HepG2 (cell line): Measurements from ENCODE around the gene ASGR1. TPM values are rescaled to one million over a fixed set of nuclear protein-coding genes. Genes with fewer than 3 reads are reported as not detected.

ENCODE experiments used
- ARNT2 ChIP-seq: sonication (generic); formaldehyde crosslinking; IDR thresholded peaks from 2 replicates; pipeline ENCODE4 v1.8.0; 2022; ENCODE audit warnings: mild to moderate bottlenecking, low read depth, missing genetic modification reagents, moderate library complexity
- CSRNP1 ChIP-seq: sonication (generic); formaldehyde crosslinking; IDR thresholded peaks from 2 replicates; pipeline ENCODE4 v1.8.1; 2023; ENCODE audit warnings: mild to moderate bottlenecking, missing genetic modification reagents
- GLI4 ChIP-seq: sonication (generic); formaldehyde crosslinking; IDR thresholded peaks from 2 replicates; pipeline ENCODE4 v1.5.1; 2020; ENCODE audit warnings: missing genetic modification reagents, mild to moderate bottlenecking, moderate library complexity, borderline replicate concordance
- GMEB1 ChIP-seq: sonication (generic); formaldehyde crosslinking; IDR thresholded peaks from 2 replicates; pipeline ENCODE4 v1.5.1; 2020; ENCODE audit warnings: missing genetic modification reagents, mild to moderate bottlenecking, borderline replicate concordance
- GPBP1L1 ChIP-seq: sonication (generic); formaldehyde crosslinking; IDR thresholded peaks from 2 replicates; pipeline ENCODE4 v1.5.0; 2020; ENCODE audit warnings: mild to moderate bottlenecking, missing genetic modification reagents
- HOXA9 ChIP-seq: sonication (generic); formaldehyde crosslinking; IDR thresholded peaks from 2 replicates; pipeline ENCODE4 v1.8.1; 2022; ENCODE audit warnings: missing genetic modification reagents, mild to moderate bottlenecking, moderate library complexity, borderline replicate concordance
- KDM5A ChIP-seq: fragments of 200-600 bp; sonication (generic); IDR thresholded peaks from 2 replicates; pipeline ENCODE4 v1.7.0; 2018; ENCODE audit warnings: antibody characterized with exemption, mild to moderate bottlenecking, low read length, borderline replicate concordance
- KMT2B ChIP-seq: IDR thresholded peaks from 2 replicates; pipeline ENCODE4 v1.6.1; 2016; ENCODE audit warnings: missing genetic modification reagents, missing compliant biosample characterization
- NR2F2 ChIP-seq: IDR thresholded peaks from 2 replicates; pipeline ENCODE4 v1.6.1; 2012; ENCODE audit warnings: low read depth, inconsistent platforms, borderline replicate concordance
- POLR2G ChIP-seq: fragments of 200-400 bp; formaldehyde crosslinking; IDR thresholded peaks from 2 replicates; pipeline ENCODE4 v1.6.1; 2018; ENCODE audit warnings: mild to moderate bottlenecking, low read depth, low read length, moderate library complexity
- ZFP41 ChIP-seq: sonication (generic); formaldehyde crosslinking; IDR thresholded peaks from 2 replicates; pipeline ENCODE4 v1.4.0; 2020; ENCODE audit warnings: mild to moderate bottlenecking, missing genetic modification reagents, borderline replicate concordance
- ZNF792 ChIP-seq: IDR thresholded peaks from 2 replicates; pipeline ENCODE4 v1.6.1; 2016
- polyA plus RNA-seq, 8 experiments: library from polyadenylated mRNA; depleted of rRNA in 3 of 8; stranded (reverse) in 7 of 8; unstranded in 1 of 8; fragments of >200 nt; fragmentation: Illumina TruSeq in 4 of 8; extraction: Trizol in 4 of 8; gene quantifications; 2 replicates each; pipeline versions ENCODE4 v1.2.1 to v1.2.3, GENCODE V29; 2011 to 2016; ENCODE audit warnings: low read depth in 4 of 8, missing spikeins in 1 of 8, mixed read lengths in 1 of 8; ENCODE audit not compliant: insufficient read depth in 1 of 8
- total RNA-seq, 5 experiments: library from RNA; depleted of rRNA; stranded (reverse); fragments of >200 nt; fragmentation: Illumina TruSeq; extraction: Trizol; gene quantifications; 2 replicates each; pipeline ENCODE4 v1.2.3, GENCODE V29; 2016; ENCODE audit warnings: low read depth in 1 of 5
- TF ChIP-seq, protein P1 (sequence below): sonication (generic); formaldehyde crosslinking; IDR thresholded peaks from 2 replicates; pipeline ENCODE4 v1.9.0; 2021; ENCODE audit warnings: mild to moderate bottlenecking, missing genetic modification reagents
- TF ChIP-seq, protein P2 (sequence below): IDR thresholded peaks from 2 replicates; pipeline ENCODE4 v1.6.1; 2016; ENCODE audit warnings: missing compliant biosample characterization, missing genetic modification reagents, borderline replicate concordance
- TF ChIP-seq, protein P3 (sequence below): sonication (generic); formaldehyde crosslinking; IDR thresholded peaks from 2 replicates; pipeline ENCODE4 v1.9.0; 2021; ENCODE audit warnings: missing genetic modification reagents, mild to moderate bottlenecking, borderline replicate concordance

ASGR1 gene
- total and polyA plus RNA-seq, 2 of the 13 experiments (the other 11 are each of a cell fraction or from before 2014, with no cell fraction given), result 353 to 796 TPM

DNA sequence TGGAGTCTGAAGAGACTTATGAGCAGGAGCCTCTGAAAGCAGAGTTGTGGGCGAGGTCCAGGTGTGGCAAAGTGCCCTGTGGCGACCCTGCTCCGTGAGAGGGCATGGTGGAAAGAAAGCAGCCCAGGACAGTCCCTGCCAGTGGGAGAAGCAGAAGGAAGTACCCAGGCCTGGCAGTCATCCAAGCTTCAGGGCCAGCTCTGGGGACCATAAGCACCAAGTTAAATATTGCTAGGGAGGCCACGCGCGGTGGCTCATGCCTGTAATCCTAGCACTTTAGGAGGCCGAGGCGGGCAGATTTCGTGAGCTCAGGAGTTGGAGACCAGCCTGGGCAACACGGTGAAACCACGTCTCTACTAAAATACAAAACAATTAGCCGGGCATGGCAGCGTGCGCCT lies 4.9 kb upstream of the ASGR1 start (continued):
- TF ChIP-seq, protein P1, sequence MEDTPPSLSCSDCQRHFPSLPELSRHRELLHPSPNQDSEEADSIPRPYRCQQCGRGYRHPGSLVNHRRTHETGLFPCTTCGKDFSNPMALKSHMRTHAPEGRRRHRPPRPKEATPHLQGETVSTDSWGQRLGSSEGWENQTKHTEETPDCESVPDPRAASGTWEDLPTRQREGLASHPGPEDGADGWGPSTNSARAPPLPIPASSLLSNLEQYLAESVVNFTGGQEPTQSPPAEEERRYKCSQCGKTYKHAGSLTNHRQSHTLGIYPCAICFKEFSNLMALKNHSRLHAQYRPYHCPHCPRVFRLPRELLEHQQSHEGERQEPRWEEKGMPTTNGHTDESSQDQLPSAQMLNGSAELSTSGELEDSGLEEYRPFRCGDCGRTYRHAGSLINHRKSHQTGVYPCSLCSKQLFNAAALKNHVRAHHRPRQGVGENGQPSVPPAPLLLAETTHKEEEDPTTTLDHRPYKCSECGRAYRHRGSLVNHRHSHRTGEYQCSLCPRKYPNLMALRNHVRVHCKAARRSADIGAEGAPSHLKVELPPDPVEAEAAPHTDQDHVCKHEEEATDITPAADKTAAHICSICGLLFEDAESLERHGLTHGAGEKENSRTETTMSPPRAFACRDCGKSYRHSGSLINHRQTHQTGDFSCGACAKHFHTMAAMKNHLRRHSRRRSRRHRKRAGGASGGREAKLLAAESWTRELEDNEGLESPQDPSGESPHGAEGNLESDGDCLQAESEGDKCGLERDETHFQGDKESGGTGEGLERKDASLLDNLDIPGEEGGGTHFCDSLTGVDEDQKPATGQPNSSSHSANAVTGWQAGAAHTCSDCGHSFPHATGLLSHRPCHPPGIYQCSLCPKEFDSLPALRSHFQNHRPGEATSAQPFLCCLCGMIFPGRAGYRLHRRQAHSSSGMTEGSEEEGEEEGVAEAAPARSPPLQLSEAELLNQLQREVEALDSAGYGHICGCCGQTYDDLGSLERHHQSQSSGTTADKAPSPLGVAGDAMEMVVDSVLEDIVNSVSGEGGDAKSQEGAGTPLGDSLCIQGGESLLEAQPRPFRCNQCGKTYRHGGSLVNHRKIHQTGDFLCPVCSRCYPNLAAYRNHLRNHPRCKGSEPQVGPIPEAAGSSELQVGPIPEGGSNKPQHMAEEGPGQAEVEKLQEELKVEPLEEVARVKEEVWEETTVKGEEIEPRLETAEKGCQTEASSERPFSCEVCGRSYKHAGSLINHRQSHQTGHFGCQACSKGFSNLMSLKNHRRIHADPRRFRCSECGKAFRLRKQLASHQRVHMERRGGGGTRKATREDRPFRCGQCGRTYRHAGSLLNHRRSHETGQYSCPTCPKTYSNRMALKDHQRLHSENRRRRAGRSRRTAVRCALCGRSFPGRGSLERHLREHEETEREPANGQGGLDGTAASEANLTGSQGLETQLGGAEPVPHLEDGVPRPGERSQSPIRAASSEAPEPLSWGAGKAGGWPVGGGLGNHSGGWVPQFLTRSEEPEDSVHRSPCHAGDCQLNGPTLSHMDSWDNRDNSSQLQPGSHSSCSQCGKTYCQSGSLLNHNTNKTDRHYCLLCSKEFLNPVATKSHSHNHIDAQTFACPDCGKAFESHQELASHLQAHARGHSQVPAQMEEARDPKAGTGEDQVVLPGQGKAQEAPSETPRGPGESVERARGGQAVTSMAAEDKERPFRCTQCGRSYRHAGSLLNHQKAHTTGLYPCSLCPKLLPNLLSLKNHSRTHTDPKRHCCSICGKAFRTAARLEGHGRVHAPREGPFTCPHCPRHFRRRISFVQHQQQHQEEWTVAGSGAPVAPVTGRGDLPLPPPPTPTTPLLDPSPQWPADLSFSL (CRISPR knock-in tag), result no peak
- TF ChIP-seq GLI4 (CRISPR knock-in tag), result no peak
- TF ChIP-seq KMT2B (CRISPR knock-in tag), result no peak
- no peak for TF ChIP-seq CSRNP1 (CRISPR knock-in tag)
- peak; percentile 67 for TF ChIP-seq POLR2G
- TF ChIP-seq, protein P2, sequence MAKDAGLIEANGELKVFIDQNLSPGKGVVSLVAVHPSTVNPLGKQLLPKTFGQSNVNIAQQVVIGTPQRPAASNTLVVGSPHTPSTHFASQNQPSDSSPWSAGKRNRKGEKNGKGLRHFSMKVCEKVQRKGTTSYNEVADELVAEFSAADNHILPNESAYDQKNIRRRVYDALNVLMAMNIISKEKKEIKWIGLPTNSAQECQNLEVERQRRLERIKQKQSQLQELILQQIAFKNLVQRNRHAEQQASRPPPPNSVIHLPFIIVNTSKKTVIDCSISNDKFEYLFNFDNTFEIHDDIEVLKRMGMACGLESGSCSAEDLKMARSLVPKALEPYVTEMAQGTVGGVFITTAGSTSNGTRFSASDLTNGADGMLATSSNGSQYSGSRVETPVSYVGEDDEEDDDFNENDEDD, result 0 out of 2 replicates have a peak, but pooled peaks have one; percentile 11
- no peak for TF ChIP-seq KDM5A
- no peak for TF ChIP-seq GMEB1
- TF ChIP-seq ZFP41 (CRISPR knock-in tag), result no peak
- TF ChIP-seq HOXA9 (CRISPR knock-in tag), result no peak
- no peak for TF ChIP-seq NR2F2
- TF ChIP-seq ARNT2 (CRISPR knock-in tag), result no peak
- TF ChIP-seq ZNF792 (CRISPR knock-in tag), result 0 out of 2 replicates have a peak, but pooled peaks have one; percentile 49
- no peak for TF ChIP-seq GPBP1L1 (CRISPR knock-in tag)
- TF ChIP-seq, protein P3, sequence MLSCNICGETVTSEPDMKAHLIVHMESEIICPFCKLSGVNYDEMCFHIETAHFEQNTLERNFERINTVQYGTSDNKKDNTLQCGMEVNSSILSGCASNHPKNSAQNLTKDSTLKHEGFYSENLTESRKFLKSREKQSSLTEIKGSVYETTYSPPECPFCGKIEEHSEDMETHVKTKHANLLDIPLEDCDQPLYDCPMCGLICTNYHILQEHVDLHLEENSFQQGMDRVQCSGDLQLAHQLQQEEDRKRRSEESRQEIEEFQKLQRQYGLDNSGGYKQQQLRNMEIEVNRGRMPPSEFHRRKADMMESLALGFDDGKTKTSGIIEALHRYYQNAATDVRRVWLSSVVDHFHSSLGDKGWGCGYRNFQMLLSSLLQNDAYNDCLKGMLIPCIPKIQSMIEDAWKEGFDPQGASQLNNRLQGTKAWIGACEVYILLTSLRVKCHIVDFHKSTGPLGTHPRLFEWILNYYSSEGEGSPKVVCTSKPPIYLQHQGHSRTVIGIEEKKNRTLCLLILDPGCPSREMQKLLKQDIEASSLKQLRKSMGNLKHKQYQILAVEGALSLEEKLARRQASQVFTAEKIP (CRISPR knock-in tag), result no peak
